Psoas muscle (tissue), 8 donors: Measurements from ENCODE around the gene SYTL2. TPM values are rescaled to one million over a fixed set of nuclear protein-coding genes. Genes with fewer than 3 reads are reported as not detected.
A peak's percentile ranks its signal among the peaks of the same experiment; 100 is the strongest.

Experiments
- ATAC-seq, 4 donors: fragments of 200-7000 bp; cut with Tn5 transposase; one replicate each; pipeline ENCODE4 v1.9.1; 2020; ENCODE audit warnings: moderate library complexity in 3 of 4, mild to moderate bottlenecking in 2 of 4
- DNase-seq, 2 donors: peaks; one replicate each; pipeline ENCODE4 v3.0.0-alpha.2; 2020
- H3K27ac ChIP-seq: fragments of 200-600 bp; one replicate; pipeline ENCODE4 v1.8.0; 2022
- H3K27me3 ChIP-seq, 3 donors: fragments of 200-600 bp in 1 of 3; one replicate each; pipeline versions ENCODE4 v1.6.1 to v1.8.0; 2013 to 2022; ENCODE audit warnings: low read length in 2 of 3, mild to moderate bottlenecking in 2 of 3, moderate library complexity in 1 of 3; ENCODE audit not compliant: insufficient read depth in 3 of 3
- H3K36me3 ChIP-seq, 2 donors: fragments of 200-600 bp in 1 of 2; one replicate each; pipeline versions ENCODE4 v1.6.1 to v1.8.0; 2013 to 2022; ENCODE audit warnings: low read depth in 1 of 2, mild to moderate bottlenecking in 1 of 2, moderate library complexity in 1 of 2; ENCODE audit not compliant: insufficient read depth in 1 of 2
- H3K4me1 ChIP-seq: fragments of 200-600 bp; one replicate; pipeline ENCODE4 v1.8.0; 2022
- H3K4me3 ChIP-seq: fragments of 200-600 bp; one replicate; pipeline ENCODE4 v1.8.0; 2022; ENCODE audit warnings: mild to moderate bottlenecking
- H3K9me3 ChIP-seq: fragments of 200-600 bp; one replicate; pipeline ENCODE4 v1.8.0; 2022
- WGBS, 3 donors: extraction: QIAGEN DNeasy Blood & Tissue Kit; methylation state at CpG; one replicate each; pipeline versions ENCODE4 v1.1.6 to v1.1.7; 2013; 5-methylcytosine and 5-hydroxymethylcytosine counted together
- intact Hi-C, 2 donors: fragments of 100-400 bp; cut with DNase I; formaldehyde crosslinking; loops; one replicate each; pipeline versions ENCODE4 v1.11.0 to v1.14.2; 2022
- polyA plus RNA-seq, 3 donors: library from polyadenylated mRNA; stranded (reverse); fragments of 200-250 nt; gene quantifications; one replicate each; pipeline ENCODE4 v1.2.3, GENCODE V29; 2013
- total RNA-seq, 4 donors: library from RNA; stranded (reverse); fragmentation: NEBNext Ultra II Directional in 2 of 4; extraction: Animal tissue kit (Norgen Biotek cat#: 25700) in 2 of 4; gene quantifications; one replicate each; pipeline versions ENCODE4 v1.2.1 to v1.2.4, GENCODE V29; 2021 to 2023
- TF ChIP-seq, protein P1 (sequence below): fragments of 200-600 bp; IDR thresholded peaks from one replicate; pipeline ENCODE4 v1.8.0; 2022; ENCODE audit warnings: antibody characterized with exemption
- donor health status: healthy with polysubstance abuse.
- donor health status: DM: no; HTN: no; CAD: no; lungs with moderate emphysema.
- donor health status: Bipolar disorder and iron deficiency.
- donor health status: healthy.
- donor health status: DM: yes; HTN: yes; CAD: no.
- donor health status: DM: no; HTN: no; CAD: no.
- donor health status: DM: no; HTN: no; CAD: no.
- donor health status: DM: yes; HTN: yes; CAD: no.

Gene SYTL2
- total and polyA plus RNA-seq, 7 donors = 1.7 to 5.6 (median 4.7) TPM

DNA sequence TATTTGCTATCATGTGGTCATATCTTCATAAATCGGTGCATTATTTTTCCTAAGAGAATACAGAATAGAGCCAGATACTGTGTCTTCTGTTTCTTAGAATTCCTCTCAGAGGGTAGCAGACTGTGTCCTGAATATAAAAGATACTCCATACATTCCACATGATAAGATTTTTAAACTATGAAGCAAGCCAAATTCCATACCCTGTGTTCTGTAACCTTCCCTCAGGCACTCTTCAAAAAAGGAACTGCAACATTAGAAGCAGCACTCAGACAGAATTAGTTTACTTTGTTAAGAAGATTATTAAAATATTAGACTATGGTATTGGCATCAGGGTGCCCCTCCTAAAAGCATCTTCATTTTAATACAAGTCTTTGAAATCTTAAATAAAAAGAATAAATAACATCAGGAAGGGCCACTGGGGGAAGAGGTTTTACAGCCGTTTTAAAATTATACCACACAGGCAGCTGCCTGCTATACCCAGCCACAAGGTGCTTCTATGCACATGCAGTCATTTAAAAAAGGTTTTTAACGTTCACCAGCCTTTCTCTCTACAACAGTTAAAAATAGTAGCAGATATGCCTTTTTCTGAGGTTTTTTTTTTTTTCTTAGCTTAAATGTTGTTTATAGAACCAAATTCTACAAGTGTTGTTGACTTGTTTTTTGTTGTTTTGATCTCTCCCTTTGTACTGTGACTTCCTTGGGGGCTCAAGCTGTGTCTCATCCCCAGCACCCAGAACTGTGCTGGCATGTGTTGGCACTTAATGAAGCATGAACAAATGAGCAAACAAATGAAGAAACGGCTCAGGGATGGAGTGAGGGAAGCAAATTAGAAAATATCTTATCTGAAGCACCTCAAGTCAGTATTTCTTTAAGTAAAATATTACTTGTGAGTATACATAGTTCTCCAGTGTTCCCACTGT is 70.2 kb downstream of the SYTL2 start:
- no peak overlapping the region for H3K4me3 ChIP-seq
- H3K27me3 ChIP-seq = no peaks in the 10 kb centered on the region
- no peak overlapping the region for H3K27ac ChIP-seq
- DNase-seq (no peak), ATAC-seq (no peak)
- H3K36me3 ChIP-seq = no peaks in the 10 kb centered on the region
- 36 to 49% (median 43%) methylated on average over 4 of the region's 4 CpGs for WGBS, 3 donors
- H3K4me1 ChIP-seq = no peaks in the 10 kb centered on the region
- intact Hi-C loops = no loop called here
- no peaks in the 10 kb centered on the region for H3K9me3 ChIP-seq
- TF ChIP-seq, protein P1, sequence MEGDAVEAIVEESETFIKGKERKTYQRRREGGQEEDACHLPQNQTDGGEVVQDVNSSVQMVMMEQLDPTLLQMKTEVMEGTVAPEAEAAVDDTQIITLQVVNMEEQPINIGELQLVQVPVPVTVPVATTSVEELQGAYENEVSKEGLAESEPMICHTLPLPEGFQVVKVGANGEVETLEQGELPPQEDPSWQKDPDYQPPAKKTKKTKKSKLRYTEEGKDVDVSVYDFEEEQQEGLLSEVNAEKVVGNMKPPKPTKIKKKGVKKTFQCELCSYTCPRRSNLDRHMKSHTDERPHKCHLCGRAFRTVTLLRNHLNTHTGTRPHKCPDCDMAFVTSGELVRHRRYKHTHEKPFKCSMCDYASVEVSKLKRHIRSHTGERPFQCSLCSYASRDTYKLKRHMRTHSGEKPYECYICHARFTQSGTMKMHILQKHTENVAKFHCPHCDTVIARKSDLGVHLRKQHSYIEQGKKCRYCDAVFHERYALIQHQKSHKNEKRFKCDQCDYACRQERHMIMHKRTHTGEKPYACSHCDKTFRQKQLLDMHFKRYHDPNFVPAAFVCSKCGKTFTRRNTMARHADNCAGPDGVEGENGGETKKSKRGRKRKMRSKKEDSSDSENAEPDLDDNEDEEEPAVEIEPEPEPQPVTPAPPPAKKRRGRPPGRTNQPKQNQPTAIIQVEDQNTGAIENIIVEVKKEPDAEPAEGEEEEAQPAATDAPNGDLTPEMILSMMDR = no peak

- DNase-seq = no peak
- H3K4me1 ChIP-seq = no peaks in the 10 kb centered on the region
- intact Hi-C loops = no loop called here
- H3K27me3 ChIP-seq = no peaks in the 10 kb centered on the region
- H3K4me3 ChIP-seq = no peak overlapping the region
- no peak for ATAC-seq
- H3K27ac ChIP-seq = no peak overlapping the region
- H3K9me3 ChIP-seq = no peaks in the 10 kb centered on the region
- no peaks in the 10 kb centered on the region for H3K36me3 ChIP-seq
- WGBS, 3 donors = 60 to 86% (median 71%) methylated on average over 2 of the region's 2 CpGs
- TF ChIP-seq, protein P1 = no peak
Observed at GRCh38 chr11:85737738-85738137, 73.2 kb downstream of the SYTL2 start.

DNA sequence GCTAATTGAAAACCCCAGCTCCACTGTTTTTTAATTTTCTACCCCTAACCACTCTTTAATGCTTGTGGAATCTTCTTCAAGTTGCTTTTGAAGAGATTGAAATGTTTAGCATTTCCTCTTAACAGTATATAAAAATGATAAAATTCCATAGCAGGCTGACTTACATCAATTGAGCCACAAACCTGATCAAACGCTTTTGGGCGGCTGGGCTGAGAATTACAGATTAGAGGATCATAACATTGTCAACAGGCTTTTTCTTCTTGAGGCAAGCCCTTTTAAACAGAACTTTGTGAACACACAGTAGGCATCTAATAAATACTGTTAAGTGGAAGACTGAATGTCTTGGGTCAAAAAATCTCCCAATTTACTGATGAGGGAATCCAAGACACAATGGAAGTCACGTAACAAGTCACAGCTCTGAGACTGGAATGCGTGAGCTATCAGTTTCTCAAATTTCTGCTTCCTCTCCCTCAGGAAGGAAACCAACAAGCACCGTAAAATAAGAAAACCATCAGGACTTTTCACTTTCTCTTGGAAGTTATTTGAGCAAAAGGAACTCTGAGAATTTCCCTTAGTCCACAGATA is 75.0 kb downstream of the SYTL2 start:
- WGBS, 3 donors = 46 to 61% (median 49%) methylated on average over 5 of the region's 5 CpGs
- H3K27ac ChIP-seq = peak overlapping the region; percentile 7
- DNase-seq = no peak

GRCh38 chr11:85732965-85733364 is 78.0 kb downstream of the SYTL2 start:
- Histone ChIP-seq H3K4me1 (no peaks in the 10 kb centered on the region), H3K27me3 (no peaks in the 10 kb centered on the region), H3K4me3 (no peak overlapping the region), H3K9me3 (no peaks in the 10 kb centered on the region), H3K36me3 (no peaks in the 10 kb centered on the region), H3K27ac (no peak overlapping the region)
- TF ChIP-seq, protein P1 = no peak
- ATAC-seq = no peak
- no peak for DNase-seq
- intact Hi-C loops = no loop called here

More for the DNA sequence above, 75.0 kb downstream of the SYTL2 start:
- Histone ChIP-seq H3K36me3 (no peaks in the 10 kb centered on the region), H3K27me3 (no peaks in the 10 kb centered on the region), H3K9me3 (no peaks in the 10 kb centered on the region), H3K4me1 (no peaks in the 10 kb centered on the region), H3K4me3 (no peak overlapping the region)
- intact Hi-C loops = no loop called here
- TF ChIP-seq, protein P1 = no peak
- ATAC-seq = no peak
